ENCODE data around the gene FARSA.
"Not testable (repeated sequence)": the region's sequence is repeated elsewhere in the genome, so short reads cannot be mapped to it uniquely, and the experiment has no call there.

- not testable (repeated sequence) for TF ChIP-seq CTCF (IDR thresholded peaks at IDR 0.05; ENCODE audit: insufficient read depth, low read depth, low read length); EZH2 (IDR thresholded peaks at IDR 0.05; ENCODE audit: insufficient read depth, low read length)
Observed at GRCh38 chr19:12955575-12955974, 22.1 kb upstream of the FARSA start.

All from astrocyte (in vitro differentiated cells and primary cell).